Trophoblast cell (in vitro differentiated cells and primary cell): ENCODE data around the gene DDIAS.

Source experiments
- DNase-seq, 2 donors: peaks; one replicate each; pipeline ENCODE4 v3.0.0-alpha.2; 2016
- H2AFZ ChIP-seq: 2 replicates; pipeline ENCODE4 v1.6.1; 2013; ENCODE audit warnings: low read length, moderate library complexity, mild to moderate bottlenecking; ENCODE audit not compliant: insufficient read depth, poor library complexity
- H2AK5ac ChIP-seq: 2 replicates; pipeline ENCODE4 v1.6.1; 2013; ENCODE audit warnings: mild to moderate bottlenecking, low read length
- H2BK120ac ChIP-seq: 2 replicates; pipeline ENCODE4 v1.6.1; 2013; ENCODE audit warnings: low read length, mild to moderate bottlenecking, moderate library complexity; ENCODE audit not compliant: insufficient read depth, poor library complexity
- H2BK12ac ChIP-seq: 2 replicates; pipeline ENCODE4 v1.6.1; 2013; ENCODE audit warnings: mild to moderate bottlenecking, low read length, moderate library complexity
- H2BK5ac ChIP-seq: 2 replicates; pipeline ENCODE4 v1.6.1; 2013; ENCODE audit warnings: low read length, low read depth, moderate library complexity, mild to moderate bottlenecking; ENCODE audit not compliant: poor library complexity
- H3K14ac ChIP-seq: 2 replicates; pipeline ENCODE4 v1.6.1; 2013; ENCODE audit warnings: mild to moderate bottlenecking, low read length
- H3K18ac ChIP-seq: 2 replicates; pipeline ENCODE4 v1.6.1; 2013; ENCODE audit warnings: mild to moderate bottlenecking, low read length
- H3K23ac ChIP-seq: 2 replicates; pipeline ENCODE4 v1.6.1; 2013; ENCODE audit warnings: low read length
- H3K27ac ChIP-seq: 2 replicates; pipeline ENCODE4 v1.5.1; 2013; ENCODE audit warnings: low read depth, mild to moderate bottlenecking, inconsistent platforms, low read length, moderate library complexity
- H3K27me3 ChIP-seq: 2 replicates; pipeline ENCODE4 v1.6.1; 2013; ENCODE audit warnings: inconsistent platforms, mild to moderate bottlenecking, low read length, moderate library complexity; ENCODE audit not compliant: insufficient read depth
- H3K36me3 ChIP-seq, 2 experiments: 1 replicate in 1 of 2; 2 replicates in 1 of 2; pipeline ENCODE4 v1.6.1; 2013; ENCODE audit warnings: low read length in 2 of 2, mild to moderate bottlenecking in 2 of 2, moderate library complexity in 1 of 2; ENCODE audit not compliant: insufficient read depth in 2 of 2, control insufficient read depth in 1 of 2
- H3K4ac ChIP-seq: 2 replicates; pipeline ENCODE4 v1.6.1; 2013; ENCODE audit warnings: low read depth, mild to moderate bottlenecking, low read length, moderate library complexity
- H3K4me1 ChIP-seq, 2 experiments: 1 replicate in 1 of 2; 2 replicates in 1 of 2; pipeline ENCODE4 v1.6.1; 2013; ENCODE audit warnings: low read length in 2 of 2, mild to moderate bottlenecking in 2 of 2, moderate library complexity in 1 of 2; ENCODE audit not compliant: insufficient read depth in 2 of 2, control insufficient read depth in 1 of 2
- H3K4me2 ChIP-seq: 2 replicates; pipeline ENCODE4 v1.6.1; 2013; ENCODE audit warnings: inconsistent platforms, mild to moderate bottlenecking, low read length, moderate library complexity
- H3K4me3 ChIP-seq: 2 replicates; pipeline ENCODE4 v1.5.1; 2013; ENCODE audit warnings: mild to moderate bottlenecking, low read depth, low read length, inconsistent platforms
- H3K79me1 ChIP-seq: one replicate; pipeline ENCODE4 v1.6.1; 2013; ENCODE audit warnings: low read length
- H3K79me2 ChIP-seq: 2 replicates; pipeline ENCODE4 v1.6.1; 2013; ENCODE audit warnings: low read length, mild to moderate bottlenecking; ENCODE audit not compliant: control insufficient read depth, insufficient read depth, poor library complexity
- H3K9ac ChIP-seq: 2 replicates; pipeline ENCODE4 v1.6.1; 2013; ENCODE audit warnings: mild to moderate bottlenecking, low read length
- H3K9me3 ChIP-seq: 2 replicates; pipeline ENCODE4 v1.6.1; 2013; ENCODE audit warnings: low read depth, mild to moderate bottlenecking, control low read depth, inconsistent platforms, low read length; ENCODE audit not compliant: insufficient read depth
- H4K12ac ChIP-seq: 2 replicates; pipeline ENCODE4 v1.6.1; 2013; ENCODE audit warnings: low read depth, mild to moderate bottlenecking, low read length, moderate library complexity
- H4K8ac ChIP-seq: 2 replicates; pipeline ENCODE4 v1.6.1; 2013; ENCODE audit warnings: low read depth, mild to moderate bottlenecking, low read length, moderate library complexity
- H4K91ac ChIP-seq: one replicate; pipeline ENCODE4 v1.6.1; 2013; ENCODE audit warnings: low read depth, mild to moderate bottlenecking, low read length, moderate library complexity
- WGBS: extraction: QIAGEN DNeasy Blood & Tissue Kit; methylation state at CpG from one replicate; pipeline ENCODE4 v1.1.7; 2013; ENCODE audit warnings: missing lambda C conversion rate; ENCODE audit not compliant: insufficient read length, insufficient coverage; ENCODE audit errors: extremely low coverage; 5-methylcytosine and 5-hydroxymethylcytosine counted together

DDIAS gene

DNA sequence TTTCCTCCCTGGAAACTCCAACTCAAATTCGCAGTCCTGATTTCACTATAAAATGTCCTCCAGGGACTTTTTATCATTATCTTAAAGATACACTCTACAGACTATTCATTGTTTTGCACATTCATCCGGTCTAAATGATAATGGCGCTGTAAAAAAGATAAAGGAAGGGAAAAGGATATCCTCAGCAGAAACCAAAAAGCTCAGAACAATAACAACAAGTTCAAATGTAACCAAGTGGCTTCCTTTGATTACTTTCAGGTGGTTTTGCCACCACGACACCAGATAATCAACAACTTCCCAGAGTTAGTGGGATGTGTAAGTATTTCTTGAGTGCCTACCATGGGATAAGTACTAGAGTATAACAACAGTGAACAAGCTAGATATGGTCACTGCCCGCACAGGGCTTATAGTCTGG, 27.6 kb upstream of the DDIAS start:
- H4K12ac ChIP-seq = no peak overlapping the region
- no CpG with 5 or more reads among the region's 5 CpGs for WGBS

DNA sequence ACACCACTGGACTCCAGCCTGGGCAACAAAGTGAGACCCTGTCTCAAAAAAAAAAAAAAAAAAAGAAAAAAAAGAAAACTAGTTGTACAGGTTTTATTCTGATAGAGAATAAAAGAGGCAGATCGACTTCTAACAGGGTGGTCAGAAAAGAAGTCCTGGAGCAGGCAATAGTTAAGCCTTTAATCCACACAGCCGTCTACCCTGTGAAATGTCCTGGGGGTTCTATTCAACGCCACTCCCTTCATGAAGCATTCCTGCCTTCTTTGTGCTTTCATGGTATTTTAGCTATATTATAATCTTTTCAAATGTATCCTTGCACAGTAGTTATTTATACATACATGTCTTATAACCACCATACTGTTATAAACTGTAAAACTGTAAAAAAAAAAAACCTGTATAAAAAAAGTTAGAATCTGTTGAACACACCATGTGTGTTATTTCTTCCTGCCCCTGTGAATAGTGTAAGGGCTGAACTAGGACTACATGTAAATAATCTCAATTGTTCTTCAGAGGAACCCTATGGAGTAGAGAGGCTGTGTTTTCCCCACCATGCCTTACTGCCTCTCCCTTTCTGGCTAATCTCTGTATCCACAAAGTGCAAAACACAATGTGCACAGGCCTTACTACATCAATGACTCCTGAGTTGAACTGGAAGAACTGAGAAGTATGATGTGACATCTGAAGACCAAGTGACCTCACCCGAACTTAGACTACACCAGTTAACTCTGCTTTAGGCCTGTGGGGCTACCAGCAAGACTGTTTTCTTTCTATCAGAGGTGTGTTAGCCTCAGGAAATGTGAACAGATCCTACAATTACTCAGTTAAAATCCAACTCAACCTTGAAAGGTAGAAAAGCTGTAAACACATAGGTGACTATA, 26.7 kb upstream of the DDIAS start:
- Histone ChIP-seq H2AK5ac (no peak overlapping the region), H4K91ac (no peak overlapping the region), H2BK5ac (no peak overlapping the region), H4K8ac (no peak overlapping the region), H3K4me1 (no peaks in the 10 kb centered on the region), H3K18ac (no peak overlapping the region), H4K12ac (no peak overlapping the region), H3K27me3 (no peaks in the 10 kb centered on the region), H3K4ac (no peak overlapping the region), H3K79me2 (no peaks in the 10 kb centered on the region), H3K9me3 (peaks cover 3% of the 10 kb centered on the region), H3K9ac (no peak overlapping the region), H2AFZ (no peak overlapping the region), H3K27ac (no peak overlapping the region), H3K14ac (no peak overlapping the region), H3K4me3 (no peak overlapping the region), H3K4me2 (no peak overlapping the region), H3K36me3 (peaks cover 0 to 2% of the 10 kb centered on the region in 2 experiments), H2BK120ac (no peak overlapping the region), H2BK12ac (no peak overlapping the region), H3K79me1 (no peaks in the 10 kb centered on the region), H3K23ac (no peak overlapping the region)
- no CpG with 5 or more reads among the region's 4 CpGs for WGBS
- no peak for DNase-seq

More for the DNA sequence above, 27.6 kb upstream of the DDIAS start:
- H3K27me3 ChIP-seq = no peaks in the 10 kb centered on the region
- no peaks in the 10 kb centered on the region for H3K4me1 ChIP-seq
- H4K8ac ChIP-seq = no peak overlapping the region
- H2BK12ac ChIP-seq = no peak overlapping the region
- no peak overlapping the region for H3K4ac ChIP-seq
- no peaks in the 10 kb centered on the region for H3K79me1 ChIP-seq
- H2AFZ ChIP-seq = no peak overlapping the region
- H3K27ac ChIP-seq = no peak overlapping the region
- no peak overlapping the region for H3K18ac ChIP-seq
- H3K79me2 ChIP-seq = no peaks in the 10 kb centered on the region
- no peak for DNase-seq
- H3K23ac ChIP-seq = no peak overlapping the region
- no peaks in the 10 kb centered on the region for H3K36me3 ChIP-seq
- peaks cover 3% of the 10 kb centered on the region for H3K9me3 ChIP-seq
- H3K9ac ChIP-seq = no peak overlapping the region
- no peak overlapping the region for H2BK120ac ChIP-seq
- no peak overlapping the region for H3K4me2 ChIP-seq
- no peak overlapping the region for H4K91ac ChIP-seq
- no peak overlapping the region for H3K14ac ChIP-seq
- no peak overlapping the region for H3K4me3 ChIP-seq
- no peak overlapping the region for H2AK5ac ChIP-seq
- H2BK5ac ChIP-seq = no peak overlapping the region

DNA sequence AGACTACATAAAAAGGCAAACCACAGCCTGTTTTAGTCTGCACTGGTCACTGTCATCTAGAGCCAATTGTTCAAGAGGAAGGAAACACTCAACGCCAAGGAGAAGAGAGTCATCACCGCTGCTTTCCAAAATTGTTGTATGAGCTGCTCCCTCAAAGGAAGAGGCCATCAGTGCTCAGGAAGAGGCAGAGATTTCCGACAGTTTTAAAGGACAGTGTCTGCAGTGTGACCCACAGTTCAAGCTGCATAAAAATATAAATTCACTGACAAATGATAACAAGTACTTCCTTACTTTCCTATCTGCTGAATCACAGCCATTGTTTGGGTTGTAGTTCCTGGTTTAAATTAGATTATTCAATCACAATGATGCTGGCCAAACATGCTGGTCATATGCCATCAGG, 17.7 kb upstream of the DDIAS start:
- Histone ChIP-seq H3K4me3 (no peak overlapping the region), H2BK5ac (no peak overlapping the region), H3K79me2 (no peaks in the 10 kb centered on the region), H3K4me1 (no peaks in the 10 kb centered on the region), H4K12ac (no peak overlapping the region), H3K23ac (no peak overlapping the region), H3K79me1 (no peaks in the 10 kb centered on the region), H3K36me3 (peaks cover 2% of the 10 kb centered on the region in 2 experiments), H2BK12ac (no peak overlapping the region), H3K18ac (no peak overlapping the region), H3K9ac (no peak overlapping the region), H3K9me3 (peaks cover 2% of the 10 kb centered on the region), H3K14ac (no peak overlapping the region), H2AK5ac (no peak overlapping the region), H3K4ac (no peak overlapping the region), H3K4me2 (no peak overlapping the region), H3K27me3 (no peaks in the 10 kb centered on the region), H4K8ac (no peak overlapping the region), H2AFZ (no peak overlapping the region), H4K91ac (no peak overlapping the region), H2BK120ac (no peak overlapping the region), H3K27ac (no peak overlapping the region)
- DNase-seq = no peak
- WGBS = no CpG with 5 or more reads among the region's 3 CpGs

GRCh38 chr11:82889133-82890001, 12.2 kb upstream of the DDIAS start:
- no peaks in the 10 kb centered on the region for H3K9me3 ChIP-seq
- no peak overlapping the region for H4K91ac ChIP-seq
- H2AFZ ChIP-seq = no peak overlapping the region
- no peak overlapping the region for H2BK5ac ChIP-seq
- no peak overlapping the region for H3K18ac ChIP-seq
- H3K79me2 ChIP-seq = no peaks in the 10 kb centered on the region
- no peaks in the 10 kb centered on the region for H3K4me1 ChIP-seq
- no peaks in the 10 kb centered on the region for H3K79me1 ChIP-seq
- peaks cover 0 to 1% of the 10 kb centered on the region in 2 experiments for H3K36me3 ChIP-seq
- H3K4me3 ChIP-seq = no peak overlapping the region
- no peak overlapping the region for H3K14ac ChIP-seq
- H4K8ac ChIP-seq = no peak overlapping the region
- H3K23ac ChIP-seq = no peak overlapping the region
- H4K12ac ChIP-seq = no peak overlapping the region
- no peak overlapping the region for H2BK12ac ChIP-seq
- H2BK120ac ChIP-seq = no peak overlapping the region
- no CpG with 5 or more reads among the region's 6 CpGs for WGBS
- no peak overlapping the region for H3K27ac ChIP-seq
- H2AK5ac ChIP-seq = no peak overlapping the region
- H3K4me2 ChIP-seq = no peak overlapping the region
- H3K9ac ChIP-seq = no peak overlapping the region
- no peak for DNase-seq
- H3K4ac ChIP-seq = no peak overlapping the region
- H3K27me3 ChIP-seq = no peaks in the 10 kb centered on the region
